Transverse colon (tissue), 4 donors: ENCODE results near the gene HSPA12A. TPM values are rescaled to one million over a fixed set of nuclear protein-coding genes. Genes with fewer than 3 reads are reported as not detected.
A peak's percentile ranks its signal among the peaks of the same experiment; 100 is the strongest.

Experiments used
- DNase-seq: peaks from one replicate; pipeline ENCODE4 v3.0.0-alpha.2; 2019
- H3K27ac ChIP-seq, 4 donors: fragments of 200-600 bp; sonication (generic); 2 replicates each; pipeline ENCODE4 v1.5.1; 2016 to 2018; ENCODE audit warnings: inconsistent platforms in 4 of 4
- H3K27me3 ChIP-seq: fragments of 200-600 bp; sonication (generic); 2 replicates; pipeline ENCODE4 v1.5.1; 2017; ENCODE audit warnings: inconsistent platforms
- H3K36me3 ChIP-seq, 4 donors: fragments of 200-600 bp; sonication (generic); 2 replicates each; pipeline ENCODE4 v1.5.1; 2017 to 2019; ENCODE audit warnings: inconsistent platforms in 4 of 4
- H3K4me1 ChIP-seq, 4 donors: fragments of 200-600 bp; sonication (generic); 2 replicates each; pipeline ENCODE4 v1.5.1; 2017 to 2020; ENCODE audit warnings: inconsistent platforms in 4 of 4
- H3K4me3 ChIP-seq, 4 donors: fragments of 200-600 bp; sonication (generic); 1 replicate in 1 of 4; 2 replicates in 3 of 4; pipeline versions ENCODE4 v1.5.1 to v1.6.1; 2017 to 2019; ENCODE audit warnings: inconsistent platforms in 4 of 4
- H3K9me3 ChIP-seq, 2 donors: fragments of 200-600 bp; sonication (generic); 2 replicates each; pipeline ENCODE4 v1.5.1; 2017 to 2019; ENCODE audit warnings: inconsistent platforms in 2 of 2
- CTCF ChIP-seq, 5 experiments: fragments of 200-600 bp in 3 of 5; fragments of 450-650 bp in 2 of 5; sonication (generic) in 3 of 5; IDR thresholded peaks; 1 replicate in 2 of 5; 2 replicates in 3 of 5; pipeline ENCODE4 v1.5.1; 2016 to 2017; ENCODE audit warnings: antibody characterized with exemption in 5 of 5, inconsistent platforms in 3 of 5, mild to moderate bottlenecking in 2 of 5, moderate library complexity in 1 of 5
- EP300 ChIP-seq: sonication (generic); formaldehyde crosslinking; IDR thresholded peaks from one replicate; pipeline ENCODE4 v1.6.1; 2017; ENCODE audit warnings: antibody characterized with exemption, low read depth
- POLR2A ChIP-seq: fragments of 450-650 bp; IDR thresholded peaks from one replicate; pipeline ENCODE4 v1.6.1; 2016; ENCODE audit warnings: antibody characterized with exemption, mild to moderate bottlenecking, moderate library complexity
- POLR2AphosphoS5 ChIP-seq, 3 donors: sonication (generic); formaldehyde crosslinking; IDR thresholded peaks; one replicate each; pipeline ENCODE4 v1.6.1; 2016; ENCODE audit warnings: antibody characterized with exemption in 3 of 3
- WGBS, 2 donors: methylation state at CpG; one replicate each; pipeline ENCODE4 v1.1.5; 2018; ENCODE audit warnings: low coverage in 1 of 2; 5-methylcytosine and 5-hydroxymethylcytosine counted together
- in situ Hi-C, 4 donors: fragments of 200-750 bp; cut with MboI; loops; one replicate each; pipeline versions ENCODE4 v1.15.0 to v1.15.1; 2017; ENCODE audit warnings: low sequenced_read_pairs in 3 of 4, low pct_ligation_motif_present in 1 of 4, low pct_unique_long_range_greater_than_20kb in 1 of 4
- intact Hi-C: fragments of 100-400 bp; cut with DNase I; formaldehyde crosslinking; loops from one replicate; pipeline ENCODE4 v1.15.1; 2023; ENCODE audit warnings: low total_unique reads
- total RNA-seq, 4 donors: library from RNA; depleted of rRNA; stranded (reverse); fragments of >200 nt; gene quantifications; one replicate each; pipeline ENCODE4 v1.1.0, GENCODE V29; 2016

HSPA12A gene
- total RNA-seq, result 10 to 100 TPM in 1 of 4 donors, 1 to 10 TPM in 3; 6.4 to 52.3 (median 9.5) TPM

DNA sequence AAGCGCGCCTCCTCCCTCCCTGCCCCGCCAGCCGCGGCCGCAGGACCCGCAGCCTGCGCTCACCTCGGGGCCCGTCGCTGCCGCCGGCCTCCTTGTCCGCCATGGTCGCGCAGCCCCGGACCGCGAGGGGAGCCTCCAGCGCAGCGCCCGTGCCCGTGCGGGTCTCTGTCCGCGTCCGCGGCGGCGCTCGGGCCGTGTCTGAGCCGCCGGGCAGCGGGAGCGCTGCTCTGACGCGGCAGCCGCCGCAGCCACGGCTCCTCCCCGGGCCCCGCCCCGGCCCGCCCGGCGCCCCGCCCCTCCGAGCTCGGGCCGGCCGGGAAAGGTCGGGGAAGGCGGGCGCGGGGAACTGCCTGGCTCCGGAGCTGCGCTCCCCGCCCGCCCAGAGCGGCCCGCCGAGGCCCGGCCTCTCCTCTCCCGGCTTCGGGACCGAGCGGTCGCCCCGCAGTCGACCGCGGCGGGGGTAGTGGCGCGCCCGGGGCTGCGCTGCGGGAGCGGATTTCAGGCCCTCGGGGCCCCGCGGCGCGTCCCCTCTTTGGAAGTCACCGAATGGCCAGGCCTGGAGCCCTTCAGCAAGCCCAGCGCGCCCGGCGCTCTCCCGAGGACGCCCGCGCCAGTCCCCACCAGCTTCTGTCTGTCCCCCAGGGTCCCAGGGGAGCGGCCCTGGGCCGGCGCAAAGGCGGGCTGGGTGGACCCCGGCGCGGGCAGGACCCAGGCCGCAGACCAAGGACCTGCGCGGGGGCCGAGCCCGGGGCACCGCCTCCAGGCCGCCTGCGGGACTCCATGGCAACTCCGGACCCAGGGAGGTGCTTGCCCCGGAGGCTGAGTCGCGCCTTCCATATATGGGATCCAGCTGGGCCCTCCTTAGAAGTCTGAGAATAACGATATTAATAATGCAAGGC, at the start of gene HSPA12A:
TSS of gene HSPA12A (minus strand) at position 200 of the 899 bp plus-strand sequence. CDS start at position 103, 97 bp downstream.
- H3K27me3 ChIP-seq, result peaks cover 17% of the 10 kb centered on the region
- peak within 1 kb of the TSS; percentile 93 to 94 (median 93) for H3K27ac ChIP-seq
- no peaks in the 10 kb centered on the region for H3K36me3 ChIP-seq
- DNase-seq, result peak; percentile 80
- peak within 1 kb of the TSS; percentile 70 to 94 (median 84) for H3K4me3 ChIP-seq
- H3K4me1 ChIP-seq, result peaks cover 0 to 16% (median 12%) of the 10 kb centered on the region in 4 donors
- in situ Hi-C loops, result no loop called here
- intact Hi-C loops, result no loop called here
- TF ChIP-seq EP300 (no peak), POLR2A (peak; percentile 19), POLR2AphosphoS5 (IDR thresholded peaks at IDR 0.05) (peak; percentile 47 to 69 (median 65)), CTCF (IDR thresholded peaks at IDR 0.05) (peak in 1 of 5 experiments; percentile 24)
- H3K9me3 ChIP-seq, result no peaks in the 10 kb centered on the region
- 0 to 2% methylated on average over 1 to 12 of the region's 114 CpGs for WGBS, 2 donors

GRCh38 chr10:116791241-116791640, 48.9 kb upstream of the HSPA12A start:
- no peak overlapping the region for H3K4me3 ChIP-seq
- no peaks in the 10 kb centered on the region for H3K9me3 ChIP-seq
- TF ChIP-seq POLR2AphosphoS5 (IDR thresholded peaks at IDR 0.05) (no peak), EP300 (no peak), POLR2A (no peak), CTCF (IDR thresholded peaks at IDR 0.05) (no peak)
- peaks cover 0 to 9% (median 0%) of the 10 kb centered on the region in 4 donors for H3K4me1 ChIP-seq
- in situ Hi-C loops (loop anchor here in 2 of 4 donors (5.0 kb wide), 2 partner anchors 109 to 386 kb away; no protein-coding TSS in a partner anchor), intact Hi-C loops (no loop called here)
- no peaks in the 10 kb centered on the region for H3K36me3 ChIP-seq
- H3K27ac ChIP-seq, result no peak overlapping the region
- H3K27me3 ChIP-seq, result peaks cover 5% of the 10 kb centered on the region
- DNase-seq, result no peak
- 95 to 97% methylated on average over 2 of the region's 2 CpGs for WGBS, 2 donors

DNA sequence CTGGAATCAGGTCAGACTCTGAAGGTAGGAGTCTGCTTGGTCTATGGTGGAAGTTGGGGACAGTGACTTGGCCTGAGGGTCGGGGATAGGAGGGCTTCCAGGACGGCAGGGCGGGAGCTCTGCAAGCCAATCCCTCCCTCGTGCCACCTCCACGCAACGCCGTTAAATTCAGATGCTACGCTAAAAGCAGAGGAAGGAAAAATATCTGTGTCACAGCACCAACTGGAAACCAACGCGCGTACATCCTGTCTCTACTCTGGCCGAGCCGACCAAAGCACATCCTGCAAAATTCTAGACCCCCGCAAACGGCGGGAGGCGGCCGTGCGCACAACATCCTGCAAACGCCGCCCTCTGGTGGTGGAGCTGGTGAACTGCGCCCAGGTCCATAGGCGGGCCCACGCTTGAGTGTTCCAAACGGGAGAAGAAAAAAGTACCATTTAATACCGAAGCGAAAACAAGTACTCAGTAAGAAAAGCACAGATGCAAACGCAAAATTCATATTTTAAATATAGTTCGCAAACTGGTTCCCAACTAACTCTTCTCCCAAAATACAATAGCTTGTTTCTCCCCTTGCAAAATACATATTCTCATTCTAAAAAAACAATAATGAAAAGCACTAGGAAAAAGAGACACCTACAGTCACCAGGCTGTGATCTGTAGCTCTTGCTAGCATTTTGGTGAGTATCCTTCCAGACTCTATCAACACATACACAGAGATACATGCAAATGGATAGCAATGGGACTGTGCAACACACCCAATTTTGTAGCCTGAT, 45.7 kb upstream of the HSPA12A start:
- peak overlapping the region in 2 of 4 donors; percentile 7 to 25 for H3K4me3 ChIP-seq
- WGBS, 2 donors, result 0 to 3% methylated on average over 5 to 29 of the region's 29 CpGs

More for the DNA sequence above, 45.7 kb upstream of the HSPA12A start:
- no peak for TF ChIP-seq POLR2A
- TF ChIP-seq CTCF (IDR thresholded peaks at IDR 0.05), result peak; percentile 95 to 100 (median 99)
- H3K36me3 ChIP-seq, result no peaks in the 10 kb centered on the region
- peak; percentile 72 for DNase-seq
- peaks cover 0 to 9% (median 0%) of the 10 kb centered on the region in 4 donors for H3K4me1 ChIP-seq
- H3K27me3 ChIP-seq, result no peaks in the 10 kb centered on the region
- intact Hi-C loops (loop anchor here (5.0 kb wide), 1 partner anchor 106 kb away; no protein-coding TSS in a partner anchor), in situ Hi-C loops (loop anchor here in 3 of 4 donors (10.0 kb wide), 1 partner anchor 103 kb away; no protein-coding TSS in a partner anchor)
- no peaks in the 10 kb centered on the region for H3K9me3 ChIP-seq
- H3K27ac ChIP-seq, result no peak overlapping the region
